Liver (tissue), 3 donors: ENCODE results near the gene TFF1.

Experiments used
- ATF3 ChIP-seq: IDR thresholded peaks from 2 replicates; pipeline ENCODE4 v1.6.1; 2016; ENCODE audit warnings: antibody characterized with exemption
- CTCF ChIP-seq: fragments of 150-350 bp; IDR thresholded peaks from 2 replicates; pipeline ENCODE4 v1.5.1; 2017; ENCODE audit warnings: improper control_type of control experiment, low read depth, low read length; ENCODE audit not compliant: missing input control
- HNF4G ChIP-seq: IDR thresholded peaks from 2 replicates; pipeline ENCODE4 v1.6.1; 2016; ENCODE audit warnings: antibody characterized with exemption
- JUND ChIP-seq, 2 donors: IDR thresholded peaks; 2 replicates each; pipeline ENCODE4 v1.6.1; 2016; ENCODE audit warnings: antibody characterized with exemption in 2 of 2
- NR2F2 ChIP-seq: IDR thresholded peaks from 2 replicates; pipeline ENCODE4 v1.6.1; 2016; ENCODE audit warnings: antibody characterized with exemption
- RAD21 ChIP-seq, 2 donors: IDR thresholded peaks; 2 replicates each; pipeline ENCODE4 v1.6.1; 2016; ENCODE audit warnings: antibody characterized with exemption in 2 of 2, mild to moderate bottlenecking in 2 of 2
- REST ChIP-seq: IDR thresholded peaks from 2 replicates; pipeline ENCODE4 v1.6.1; 2016; ENCODE audit warnings: antibody characterized with exemption, mild to moderate bottlenecking
- RXRA ChIP-seq, 2 donors: IDR thresholded peaks; 2 replicates each; pipeline ENCODE4 v1.6.1; 2017 to 2018; ENCODE audit warnings: antibody characterized with exemption in 2 of 2, mild to moderate bottlenecking in 1 of 2
- SP1 ChIP-seq: IDR thresholded peaks from 2 replicates; pipeline ENCODE4 v1.6.1; 2018; ENCODE audit warnings: antibody characterized with exemption, mild to moderate bottlenecking
- YY1 ChIP-seq: IDR thresholded peaks from 2 replicates; pipeline ENCODE4 v1.6.1; 2016; ENCODE audit warnings: antibody characterized with exemption, mild to moderate bottlenecking
- ZBTB33 ChIP-seq: IDR thresholded peaks from 2 replicates; pipeline ENCODE4 v1.6.1; 2016; ENCODE audit warnings: antibody characterized with exemption
- TF ChIP-seq, protein P1 (sequence below): IDR thresholded peaks from 2 replicates; pipeline ENCODE4 v1.6.1; 2016; ENCODE audit warnings: antibody characterized with exemption
- donor health status: healthy.
- donor health status: healthy.

- no peak for TF ChIP-seq REST
- TF ChIP-seq SP1, result no peak
- TF ChIP-seq ZBTB33, result no peak
- TF ChIP-seq, protein P1, sequence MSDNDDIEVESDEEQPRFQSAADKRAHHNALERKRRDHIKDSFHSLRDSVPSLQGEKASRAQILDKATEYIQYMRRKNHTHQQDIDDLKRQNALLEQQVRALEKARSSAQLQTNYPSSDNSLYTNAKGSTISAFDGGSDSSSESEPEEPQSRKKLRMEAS, result no peak
- no peak for TF ChIP-seq YY1
- TF ChIP-seq CTCF, result no peak
- no peak for TF ChIP-seq ATF3
- TF ChIP-seq NR2F2, result no peak
- TF ChIP-seq RAD21 (IDR thresholded peaks at IDR 0.05), result no peak
- no peak for TF ChIP-seq JUND (IDR thresholded peaks at IDR 0.05)
- no peak for TF ChIP-seq HNF4G
- TF ChIP-seq RXRA (IDR thresholded peaks at IDR 0.05), result no peak
Observed at GRCh38 chr21:42360317-42360716, 6.0 kb downstream of the TFF1 start.
